Measurements from ENCODE around the gene MCF2L.

- TF ChIP-seq TAF1 (IDR thresholded peaks at IDR 0.05; ENCODE audit: borderline replicate concordance, low read depth, low read length) (no peak), POLR2AphosphoS5 (IDR thresholded peaks at IDR 0.05; ENCODE audit: low read depth, low read length) (no peak)
Measured at GRCh38 chr13:113091211-113091771, 122.3 kb downstream of the MCF2L start.
